HepG2 (cell line): Measurements from ENCODE around the gene CACNA1G. TPM values are rescaled to one million over a fixed set of nuclear protein-coding genes. Genes with fewer than 3 reads are reported as not detected.

Experiments
- DNMT1 ChIP-seq: sonication (generic); formaldehyde crosslinking; IDR thresholded peaks from 2 replicates; pipeline ENCODE4 v1.5.1; 2020; ENCODE audit warnings: mild to moderate bottlenecking, missing genetic modification reagents
- EP300 ChIP-seq, 3 experiments: sonication (generic) in 1 of 3; formaldehyde crosslinking in 1 of 3; IDR thresholded peaks; 2 replicates each; pipeline versions ENCODE4 v1.5.1 to v1.6.1; 2011 to 2020; ENCODE audit warnings: low read depth in 2 of 3, low read length in 2 of 3, borderline replicate concordance in 1 of 3, improper control_type of control experiment in 1 of 3, mild to moderate bottlenecking in 1 of 3, missing genetic modification reagents in 1 of 3, moderate library complexity in 1 of 3
- KLF6 ChIP-seq: IDR thresholded peaks from 2 replicates; pipeline ENCODE4 v1.8.0; 2016; ENCODE audit warnings: missing biosample characterization, missing genetic modification reagents
- NBN ChIP-seq: fragments of 450-650 bp; conservative IDR thresholded peaks from 2 replicates; pipeline ENCODE4 v1.6.1; 2017
- NFATC3 ChIP-seq: sonication (generic); formaldehyde crosslinking; IDR thresholded peaks from 2 replicates; pipeline ENCODE4 v1.5.1; 2020; ENCODE audit warnings: mild to moderate bottlenecking, missing genetic modification reagents
- U2AF2 ChIP-seq: fragments of 200-400 bp; formaldehyde crosslinking; IDR thresholded peaks from 2 replicates; pipeline ENCODE4 v1.6.1; 2017; ENCODE audit warnings: low read depth, mild to moderate bottlenecking, low read length
- ZBTB20 ChIP-seq: sonication (generic); formaldehyde crosslinking; IDR thresholded peaks from 2 replicates; pipeline ENCODE4 v1.8.1; 2023; ENCODE audit warnings: missing genetic modification reagents, low read depth, mild to moderate bottlenecking, borderline replicate concordance
- ZNF232 ChIP-seq: sonication (generic); formaldehyde crosslinking; IDR thresholded peaks from 2 replicates; pipeline ENCODE4 v1.4.0; 2020; ENCODE audit warnings: missing genetic modification reagents, borderline replicate concordance
- ZNF296 ChIP-seq: sonication (generic); formaldehyde crosslinking; conservative IDR thresholded peaks from 2 replicates; pipeline ENCODE4 v1.5.0; 2020; ENCODE audit warnings: mild to moderate bottlenecking, missing genetic modification reagents
- ZNF460 ChIP-seq: sonication (generic); formaldehyde crosslinking; IDR thresholded peaks from 2 replicates; pipeline ENCODE4 v1.5.1; 2020; ENCODE audit warnings: missing genetic modification reagents, mild to moderate bottlenecking, borderline replicate concordance
- ZNF468 ChIP-seq: sonication (generic); formaldehyde crosslinking; IDR thresholded peaks from 2 replicates; pipeline ENCODE4 v1.8.0; 2022; ENCODE audit warnings: mild to moderate bottlenecking, moderate library complexity, missing genetic modification reagents
- ZNF484 ChIP-seq: sonication (generic); formaldehyde crosslinking; IDR thresholded peaks from 2 replicates; pipeline ENCODE4 v1.5.1; 2020; ENCODE audit warnings: mild to moderate bottlenecking, low read depth, missing genetic modification reagents, borderline replicate concordance
- ZNF672 ChIP-seq: sonication (generic); formaldehyde crosslinking; IDR thresholded peaks from 2 replicates; pipeline ENCODE4 v1.8.1; 2022; ENCODE audit warnings: missing genetic modification reagents
- ZSCAN25 ChIP-seq: sonication (generic); formaldehyde crosslinking; IDR thresholded peaks from 2 replicates; pipeline ENCODE4 v1.8.0; 2022; ENCODE audit warnings: mild to moderate bottlenecking, missing genetic modification reagents
- polyA plus RNA-seq, 8 experiments: library from polyadenylated mRNA; depleted of rRNA in 3 of 8; stranded (reverse) in 7 of 8; unstranded in 1 of 8; fragments of >200 nt; fragmentation: Illumina TruSeq in 4 of 8; extraction: Trizol in 4 of 8; gene quantifications; 2 replicates each; pipeline versions ENCODE4 v1.2.1 to v1.2.3, GENCODE V29; 2011 to 2016; ENCODE audit warnings: low read depth in 4 of 8, missing spikeins in 1 of 8, mixed read lengths in 1 of 8; ENCODE audit not compliant: insufficient read depth in 1 of 8
- total RNA-seq, 5 experiments: library from RNA; depleted of rRNA; stranded (reverse); fragments of >200 nt; fragmentation: Illumina TruSeq; extraction: Trizol; gene quantifications; 2 replicates each; pipeline ENCODE4 v1.2.3, GENCODE V29; 2016; ENCODE audit warnings: low read depth in 1 of 5
- TF ChIP-seq, protein P1 (sequence below): sonication (generic); formaldehyde crosslinking; IDR thresholded peaks from 2 replicates; pipeline ENCODE4 v1.4.0; 2020; ENCODE audit warnings: missing genetic modification reagents, borderline replicate concordance
- TF ChIP-seq, protein P2 (sequence below): sonication (generic); formaldehyde crosslinking; IDR thresholded peaks from 2 replicates; pipeline ENCODE4 v1.4.0; 2020; ENCODE audit warnings: mild to moderate bottlenecking, missing genetic modification reagents
- TF ChIP-seq, protein P3 (sequence below): sonication (generic); formaldehyde crosslinking; IDR thresholded peaks from 2 replicates; pipeline ENCODE4 v1.4.0; 2020; ENCODE audit warnings: mild to moderate bottlenecking, missing genetic modification reagents
- TF ChIP-seq, protein P4 (sequence below): sonication (generic); formaldehyde crosslinking; IDR thresholded peaks from 2 replicates; pipeline ENCODE4 v1.8.1; 2023; ENCODE audit warnings: mild to moderate bottlenecking, missing genetic modification reagents
- TF ChIP-seq, protein P5 (sequence below): sonication (generic); formaldehyde crosslinking; IDR thresholded peaks from 2 replicates; pipeline ENCODE4 v1.9.0; 2022; ENCODE audit warnings: missing genetic modification reagents, mild to moderate bottlenecking, borderline replicate concordance

The CACNA1G gene
- total and polyA plus RNA-seq, 2 of the 13 experiments (the other 11 are each of a cell fraction or from before 2014, with no cell fraction given) = 0.02 TPM; not detected in 1

DNA sequence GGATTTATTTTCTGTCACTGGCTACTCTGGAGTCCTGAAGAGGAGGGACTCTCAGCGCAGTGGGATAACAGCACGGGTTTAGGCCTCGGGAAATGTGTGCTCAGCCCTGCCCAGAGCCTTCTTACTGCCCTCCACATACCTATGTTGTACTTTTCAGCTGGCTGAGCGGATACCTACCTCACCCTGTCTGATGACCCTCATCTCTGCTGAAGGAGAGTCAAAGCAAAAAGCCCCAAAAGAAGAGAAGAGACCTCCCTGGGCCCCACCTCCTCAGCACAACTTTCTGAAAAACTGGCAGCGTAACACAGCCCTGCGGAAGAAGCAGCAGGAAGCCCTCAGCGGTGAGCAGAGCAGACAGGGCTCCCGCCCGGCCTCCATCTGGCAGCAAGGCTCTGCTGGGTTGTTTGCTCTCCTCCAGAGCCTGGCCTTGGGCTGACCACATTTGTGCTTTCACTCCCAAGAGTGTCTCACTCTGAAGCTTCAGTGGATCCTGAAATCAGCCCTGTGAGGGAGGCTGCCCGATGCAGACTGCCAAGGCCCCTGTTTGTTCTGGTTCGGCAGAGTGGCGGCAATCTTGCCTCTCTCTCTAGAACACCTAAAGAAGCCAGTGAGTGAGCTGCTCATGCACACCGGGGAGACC lies 42.0 kb upstream of the CACNA1G start (continued):
- TF ChIP-seq, protein P1, sequence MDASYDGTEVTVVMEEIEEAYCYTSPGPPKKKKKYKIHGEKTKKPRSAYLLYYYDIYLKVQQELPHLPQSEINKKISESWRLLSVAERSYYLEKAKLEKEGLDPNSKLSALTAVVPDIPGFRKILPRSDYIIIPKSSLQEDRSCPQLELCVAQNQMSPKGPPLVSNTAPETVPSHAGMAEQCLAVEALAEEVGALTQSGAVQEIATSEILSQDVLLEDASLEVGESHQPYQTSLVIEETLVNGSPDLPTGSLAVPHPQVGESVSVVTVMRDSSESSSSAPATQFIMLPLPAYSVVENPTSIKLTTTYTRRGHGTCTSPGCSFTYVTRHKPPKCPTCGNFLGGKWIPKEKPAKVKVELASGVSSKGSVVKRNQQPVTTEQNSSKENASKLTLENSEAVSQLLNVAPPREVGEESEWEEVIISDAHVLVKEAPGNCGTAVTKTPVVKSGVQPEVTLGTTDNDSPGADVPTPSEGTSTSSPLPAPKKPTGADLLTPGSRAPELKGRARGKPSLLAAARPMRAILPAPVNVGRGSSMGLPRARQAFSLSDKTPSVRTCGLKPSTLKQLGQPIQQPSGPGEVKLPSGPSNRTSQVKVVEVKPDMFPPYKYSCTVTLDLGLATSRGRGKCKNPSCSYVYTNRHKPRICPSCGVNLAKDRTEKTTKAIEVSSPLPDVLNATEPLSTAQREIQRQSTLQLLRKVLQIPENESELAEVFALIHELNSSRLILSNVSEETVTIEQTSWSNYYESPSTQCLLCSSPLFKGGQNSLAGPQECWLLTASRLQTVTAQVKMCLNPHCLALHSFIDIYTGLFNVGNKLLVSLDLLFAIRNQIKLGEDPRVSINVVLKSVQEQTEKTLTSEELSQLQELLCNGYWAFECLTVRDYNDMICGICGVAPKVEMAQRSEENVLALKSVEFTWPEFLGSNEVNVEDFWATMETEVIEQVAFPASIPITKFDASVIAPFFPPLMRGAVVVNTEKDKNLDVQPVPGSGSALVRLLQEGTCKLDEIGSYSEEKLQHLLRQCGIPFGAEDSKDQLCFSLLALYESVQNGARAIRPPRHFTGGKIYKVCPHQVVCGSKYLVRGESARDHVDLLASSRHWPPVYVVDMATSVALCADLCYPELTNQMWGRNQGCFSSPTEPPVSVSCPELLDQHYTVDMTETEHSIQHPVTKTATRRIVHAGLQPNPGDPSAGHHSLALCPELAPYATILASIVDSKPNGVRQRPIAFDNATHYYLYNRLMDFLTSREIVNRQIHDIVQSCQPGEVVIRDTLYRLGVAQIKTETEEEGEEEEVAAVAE (CRISPR knock-in tag) = 0 out of 2 replicates have a peak, but pooled peaks have one; percentile 17
- TF ChIP-seq, protein P2, sequence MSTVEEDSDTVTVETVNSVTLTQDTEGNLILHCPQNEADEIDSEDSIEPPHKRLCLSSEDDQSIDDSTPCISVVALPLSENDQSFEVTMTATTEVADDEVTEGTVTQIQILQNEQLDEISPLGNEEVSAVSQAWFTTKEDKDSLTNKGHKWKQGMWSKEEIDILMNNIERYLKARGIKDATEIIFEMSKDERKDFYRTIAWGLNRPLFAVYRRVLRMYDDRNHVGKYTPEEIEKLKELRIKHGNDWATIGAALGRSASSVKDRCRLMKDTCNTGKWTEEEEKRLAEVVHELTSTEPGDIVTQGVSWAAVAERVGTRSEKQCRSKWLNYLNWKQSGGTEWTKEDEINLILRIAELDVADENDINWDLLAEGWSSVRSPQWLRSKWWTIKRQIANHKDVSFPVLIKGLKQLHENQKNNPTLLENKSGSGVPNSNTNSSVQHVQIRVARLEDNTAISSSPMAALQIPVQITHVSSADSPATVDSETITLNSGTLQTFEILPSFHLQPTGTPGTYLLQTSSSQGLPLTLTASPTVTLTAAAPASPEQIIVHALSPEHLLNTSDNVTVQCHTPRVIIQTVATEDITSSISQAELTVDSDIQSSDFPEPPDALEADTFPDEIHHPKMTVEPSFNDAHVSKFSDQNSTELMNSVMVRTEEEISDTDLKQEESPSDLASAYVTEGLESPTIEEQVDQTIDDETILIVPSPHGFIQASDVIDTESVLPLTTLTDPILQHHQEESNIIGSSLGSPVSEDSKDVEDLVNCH = no peak
- TF ChIP-seq ZNF232 (CRISPR knock-in tag) (no peak), ZBTB20 (CRISPR knock-in tag) (no peak), ZNF672 (CRISPR knock-in tag) (no peak), ZNF460 (CRISPR knock-in tag) (no peak), ZNF296 (no peak), ZNF484 (no peak), DNMT1 (CRISPR knock-in tag) (0 out of 2 replicates have a peak, but pooled peaks have one; percentile 7), ZNF468 (CRISPR knock-in tag) (no peak), EP300 (IDR thresholded peaks at IDR 0.05; ENCODE audit: low read depth in 2 of 2, low read length in 2 of 2) (peak in 1 of 2 experiments; percentile 21; a peak in 1 of 4 replicates), EP300 (CRISPR knock-in tag; IDR thresholded peaks at IDR 0.05; ENCODE audit: borderline replicate concordance) (no peak), NBN (no peak), U2AF2 (no peak), ZSCAN25 (CRISPR knock-in tag) (no peak), NFATC3 (no peak), KLF6 (peak; percentile 26; the same call in 1 of the 2 replicates)
- TF ChIP-seq, protein P3, sequence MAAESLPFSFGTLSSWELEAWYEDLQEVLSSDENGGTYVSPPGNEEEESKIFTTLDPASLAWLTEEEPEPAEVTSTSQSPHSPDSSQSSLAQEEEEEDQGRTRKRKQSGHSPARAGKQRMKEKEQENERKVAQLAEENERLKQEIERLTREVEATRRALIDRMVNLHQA (CRISPR knock-in tag) = no peak
- TF ChIP-seq, protein P4, sequence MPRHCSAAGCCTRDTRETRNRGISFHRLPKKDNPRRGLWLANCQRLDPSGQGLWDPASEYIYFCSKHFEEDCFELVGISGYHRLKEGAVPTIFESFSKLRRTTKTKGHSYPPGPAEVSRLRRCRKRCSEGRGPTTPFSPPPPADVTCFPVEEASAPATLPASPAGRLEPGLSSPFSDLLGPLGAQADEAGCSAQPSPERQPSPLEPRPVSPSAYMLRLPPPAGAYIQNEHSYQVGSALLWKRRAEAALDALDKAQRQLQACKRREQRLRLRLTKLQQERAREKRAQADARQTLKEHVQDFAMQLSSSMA = no peak
- TF ChIP-seq, protein P5, sequence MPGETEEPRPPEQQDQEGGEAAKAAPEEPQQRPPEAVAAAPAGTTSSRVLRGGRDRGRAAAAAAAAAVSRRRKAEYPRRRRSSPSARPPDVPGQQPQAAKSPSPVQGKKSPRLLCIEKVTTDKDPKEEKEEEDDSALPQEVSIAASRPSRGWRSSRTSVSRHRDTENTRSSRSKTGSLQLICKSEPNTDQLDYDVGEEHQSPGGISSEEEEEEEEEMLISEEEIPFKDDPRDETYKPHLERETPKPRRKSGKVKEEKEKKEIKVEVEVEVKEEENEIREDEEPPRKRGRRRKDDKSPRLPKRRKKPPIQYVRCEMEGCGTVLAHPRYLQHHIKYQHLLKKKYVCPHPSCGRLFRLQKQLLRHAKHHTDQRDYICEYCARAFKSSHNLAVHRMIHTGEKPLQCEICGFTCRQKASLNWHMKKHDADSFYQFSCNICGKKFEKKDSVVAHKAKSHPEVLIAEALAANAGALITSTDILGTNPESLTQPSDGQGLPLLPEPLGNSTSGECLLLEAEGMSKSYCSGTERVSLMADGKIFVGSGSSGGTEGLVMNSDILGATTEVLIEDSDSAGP (CRISPR knock-in tag) = peak; percentile 24; the same call in 1 of the 2 replicates
